Esophagus squamous epithelium (tissue), 5 donors: ENCODE measurements around the gene APBB3. TPM values are rescaled to one million over a fixed set of nuclear protein-coding genes. Genes with fewer than 3 reads are reported as not detected.
A peak's percentile ranks its signal among the peaks of the same experiment; 100 is the strongest.
"Not testable (repeated sequence)": the region's sequence is repeated elsewhere in the genome, so short reads cannot be mapped to it uniquely, and the experiment has no call there.

Experiments
- DNase-seq: peaks from one replicate; lab custom pipeline; 2025; lab: John Stamatoyannopoulos, UW
- H3K27ac ChIP-seq, 4 donors: fragments of 200-600 bp; sonication (generic); one replicate each; pipeline ENCODE4 v1.5.1; 2016 to 2019; ENCODE audit warnings: mild to moderate bottlenecking in 1 of 4
- H3K27me3 ChIP-seq, 4 donors: fragments of 200-600 bp; sonication (generic); 1 replicate in 3 of 4; 2 replicates in 1 of 4; pipeline versions ENCODE4 v1.5.1 to v1.6.0; 2017 to 2021; ENCODE audit warnings: antibody characterized with exemption in 1 of 4
- H3K36me3 ChIP-seq, 3 donors: fragments of 200-600 bp; sonication (generic); one replicate each; pipeline ENCODE4 v1.5.1; 2016 to 2019
- H3K4me1 ChIP-seq, 3 donors: fragments of 200-600 bp; sonication (generic); one replicate each; pipeline ENCODE4 v1.5.1; 2017 to 2019
- H3K4me3 ChIP-seq, 4 donors: fragments of 200-600 bp; sonication (generic); 1 replicate in 3 of 4; 2 replicates in 1 of 4; pipeline ENCODE4 v1.5.1; 2016 to 2019; ENCODE audit warnings: mild to moderate bottlenecking in 2 of 4, moderate library complexity in 1 of 4
- H3K9me3 ChIP-seq, 3 donors: fragments of 200-600 bp; sonication (generic); one replicate each; pipeline ENCODE4 v1.5.1; 2016 to 2019
- POLR2A ChIP-seq, 4 donors: fragments of 450-650 bp; IDR thresholded peaks; one replicate each; pipeline ENCODE4 v1.6.1; 2017; ENCODE audit warnings: antibody characterized with exemption in 4 of 4, mild to moderate bottlenecking in 4 of 4, moderate library complexity in 3 of 4
- WGBS, 2 donors: methylation state at CpG; one replicate each; pipeline ENCODE4 v1.1.5; 2018; 5-methylcytosine and 5-hydroxymethylcytosine counted together
- intact Hi-C: fragments of 100-400 bp; cut with DNase I; formaldehyde crosslinking; loops from one replicate; pipeline ENCODE4 v1.15.0; 2022
- total RNA-seq, 4 donors: library from RNA; depleted of rRNA; stranded (reverse); fragments of >200 nt; gene quantifications; one replicate each; pipeline ENCODE4 v1.1.0, GENCODE V29; 2016
- TF ChIP-seq, protein P1 (sequence below), 6 experiments: fragments of 450-650 bp in 4 of 6; fragments of 200-600 bp in 2 of 6; sonication (generic) in 2 of 6; IDR thresholded peaks; one replicate each; pipeline ENCODE4 v1.5.1; 2016 to 2019; ENCODE audit warnings: antibody characterized with exemption in 6 of 6, mild to moderate bottlenecking in 4 of 6, moderate library complexity in 4 of 6
- donor health status: DM: yes; HTN: yes; CAD: no.

The APBB3 gene
- total RNA-seq, 4 donors from 2014 or later, result 3.4 to 10.5 (median 6.5) TPM

DNA sequence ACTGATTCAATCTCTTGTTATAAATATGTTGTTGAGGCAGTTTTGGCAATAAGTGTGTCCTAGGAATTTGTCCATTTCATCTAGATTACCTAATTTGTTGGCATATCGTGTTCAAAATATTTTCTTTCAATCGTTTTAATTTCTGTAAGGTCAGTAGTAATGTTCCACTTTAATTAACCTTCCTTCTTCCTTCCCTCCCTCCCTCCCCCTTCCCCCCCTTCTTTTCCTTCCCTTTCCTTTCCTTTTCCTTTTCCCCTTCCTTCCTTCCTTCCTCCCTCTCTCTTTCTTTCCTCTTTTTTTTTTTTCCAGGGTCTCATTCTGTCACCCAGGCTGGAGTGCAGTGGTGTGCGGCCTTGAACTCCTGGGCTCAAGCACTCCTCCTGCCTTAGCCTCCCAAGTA, 41.5 kb upstream of the APBB3 start:
- H3K9me3 ChIP-seq, result no peaks in the 10 kb centered on the region
- no peaks in the 10 kb centered on the region for H3K27me3 ChIP-seq
- TF ChIP-seq POLR2A (IDR thresholded peaks at IDR 0.05), result no peak
- TF ChIP-seq, protein P1, sequence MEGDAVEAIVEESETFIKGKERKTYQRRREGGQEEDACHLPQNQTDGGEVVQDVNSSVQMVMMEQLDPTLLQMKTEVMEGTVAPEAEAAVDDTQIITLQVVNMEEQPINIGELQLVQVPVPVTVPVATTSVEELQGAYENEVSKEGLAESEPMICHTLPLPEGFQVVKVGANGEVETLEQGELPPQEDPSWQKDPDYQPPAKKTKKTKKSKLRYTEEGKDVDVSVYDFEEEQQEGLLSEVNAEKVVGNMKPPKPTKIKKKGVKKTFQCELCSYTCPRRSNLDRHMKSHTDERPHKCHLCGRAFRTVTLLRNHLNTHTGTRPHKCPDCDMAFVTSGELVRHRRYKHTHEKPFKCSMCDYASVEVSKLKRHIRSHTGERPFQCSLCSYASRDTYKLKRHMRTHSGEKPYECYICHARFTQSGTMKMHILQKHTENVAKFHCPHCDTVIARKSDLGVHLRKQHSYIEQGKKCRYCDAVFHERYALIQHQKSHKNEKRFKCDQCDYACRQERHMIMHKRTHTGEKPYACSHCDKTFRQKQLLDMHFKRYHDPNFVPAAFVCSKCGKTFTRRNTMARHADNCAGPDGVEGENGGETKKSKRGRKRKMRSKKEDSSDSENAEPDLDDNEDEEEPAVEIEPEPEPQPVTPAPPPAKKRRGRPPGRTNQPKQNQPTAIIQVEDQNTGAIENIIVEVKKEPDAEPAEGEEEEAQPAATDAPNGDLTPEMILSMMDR (IDR thresholded peaks at IDR 0.05), result no peak
- no peak for DNase-seq
- no peaks in the 10 kb centered on the region for H3K36me3 ChIP-seq
- H3K4me1 ChIP-seq, result peaks cover 0 to 17% (median 6%) of the 10 kb centered on the region in 3 donors
- 70 to 88% methylated on average over 3 of the region's 3 CpGs for WGBS, 2 donors
- H3K27ac ChIP-seq, result no peak overlapping the region
- intact Hi-C loops, result no loop called here
- no peak overlapping the region for H3K4me3 ChIP-seq

DNA sequence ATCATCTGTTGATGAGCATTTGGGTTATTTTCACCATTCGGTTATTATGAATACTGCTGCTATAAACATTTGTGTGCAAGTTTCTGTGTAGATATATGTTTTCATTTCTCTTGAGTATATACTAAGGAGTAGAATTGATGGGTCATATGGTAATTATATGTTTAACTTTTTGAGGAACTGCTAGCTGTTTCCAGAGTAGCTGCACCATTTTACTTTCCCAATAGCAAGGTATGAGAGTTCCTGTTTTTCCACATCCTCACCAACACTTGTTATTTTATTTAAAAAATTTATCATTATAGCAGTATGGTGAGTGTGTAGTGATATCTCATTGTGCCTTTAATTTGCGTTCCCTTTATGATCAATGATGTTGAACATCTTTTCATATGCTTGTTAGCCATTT, 39.3 kb upstream of the APBB3 start:
- DNase-seq, result no peak
- no peaks in the 10 kb centered on the region for H3K9me3 ChIP-seq
- H3K27me3 ChIP-seq, result no peaks in the 10 kb centered on the region
- intact Hi-C loops, result no loop called here
- peaks cover 0 to 3% (median 0%) of the 10 kb centered on the region in 3 donors for H3K4me1 ChIP-seq
- peak overlapping the region in 1 of 4 donors; percentile 7 for H3K27ac ChIP-seq
- 80 to 89% methylated on average over 2 of the region's 2 CpGs for WGBS, 2 donors
- TF ChIP-seq, protein P1 (IDR thresholded peaks at IDR 0.05), result no peak
- no peak for TF ChIP-seq POLR2A (IDR thresholded peaks at IDR 0.05)
- H3K4me3 ChIP-seq, result no peak overlapping the region
- H3K36me3 ChIP-seq, result no peaks in the 10 kb centered on the region

DNA sequence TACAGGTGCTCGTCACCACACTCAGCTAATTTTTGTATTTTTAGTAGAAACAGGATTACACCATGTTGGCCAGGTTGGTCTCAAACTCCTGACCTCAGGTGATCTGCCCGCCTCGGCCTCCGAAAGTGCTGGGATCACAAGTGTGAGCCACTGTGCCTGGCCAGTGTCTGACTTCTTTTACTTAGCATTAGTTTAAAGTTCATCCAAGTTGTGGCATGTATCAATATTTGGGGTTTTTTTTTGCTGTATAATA, 39.0 kb upstream of the APBB3 start:
- H3K36me3 ChIP-seq, H3K4me3 ChIP-seq, intact Hi-C loops, DNase-seq, H3K27me3 ChIP-seq, H3K4me1 ChIP-seq, H3K9me3 ChIP-seq: not testable (repeated sequence)
- H3K27ac ChIP-seq, result peak overlapping the region in 1 of 4 donors; percentile 7
- 89 to 93% methylated on average over 4 of the region's 4 CpGs for WGBS, 2 donors

DNA sequence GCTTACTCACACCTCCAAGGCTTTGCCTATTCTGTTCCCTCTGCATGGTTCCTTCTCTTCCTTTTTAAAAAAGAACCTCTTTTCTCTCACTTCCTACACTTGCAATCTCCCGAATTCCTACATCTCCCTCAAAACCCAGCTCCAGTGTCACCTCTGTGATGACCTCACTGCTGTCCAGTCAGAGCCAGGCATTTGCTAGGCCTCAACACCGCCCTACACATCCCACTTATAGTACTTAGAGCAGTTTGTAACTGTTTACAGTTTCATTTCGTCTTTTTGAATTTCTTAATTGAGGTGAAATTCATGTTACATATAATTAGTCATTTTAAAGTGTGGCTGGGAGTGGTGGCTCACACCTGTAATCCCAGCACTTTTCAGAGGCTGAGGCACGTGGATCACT, 37.7 kb upstream of the APBB3 start:
- Histone ChIP-seq H3K4me3 (no peak overlapping the region), H3K27me3 (no peaks in the 10 kb centered on the region), H3K27ac (peak overlapping the region; percentile 7 to 58 (median 35)), H3K36me3 (no peaks in the 10 kb centered on the region), H3K4me1 (no peaks in the 10 kb centered on the region), H3K9me3 (no peaks in the 10 kb centered on the region)
- intact Hi-C loops, result no loop called here
- no peak for DNase-seq
- 69 to 70% methylated on average over 4 of the region's 4 CpGs for whole genome bisulfite sequencing, 2 donors
- TF ChIP-seq POLR2A (IDR thresholded peaks at IDR 0.05), result no peak
- TF ChIP-seq, protein P1 (IDR thresholded peaks at IDR 0.05), result no peak

DNA sequence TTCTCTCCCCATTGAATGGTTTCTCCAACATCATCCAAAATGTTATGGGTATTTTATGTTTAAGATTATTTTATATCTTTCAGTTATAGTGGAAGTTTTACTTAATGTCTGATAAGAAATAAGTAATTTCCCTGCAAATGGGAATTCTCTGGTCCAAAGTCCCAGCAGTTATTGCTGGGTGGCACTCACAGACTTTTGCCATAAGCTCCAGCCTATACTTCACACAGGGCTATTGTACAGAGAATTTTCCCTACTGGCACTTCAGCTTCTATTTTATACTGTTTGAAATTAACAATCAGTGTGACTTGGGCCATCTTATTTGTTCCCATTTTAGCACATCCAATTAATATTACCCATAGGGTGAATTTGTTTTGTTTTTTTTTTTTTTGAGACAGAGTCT, 35.7 kb upstream of the APBB3 start:
- DNase-seq, result no peak
- Histone ChIP-seq H3K4me3 (no peak overlapping the region), H3K27me3 (no peaks in the 10 kb centered on the region), H3K27ac (no peak overlapping the region), H3K4me1 (peaks cover 0 to 14% (median 6%) of the 10 kb centered on the region in 3 donors), H3K36me3 (no peaks in the 10 kb centered on the region), H3K9me3 (no peaks in the 10 kb centered on the region)
- no peak for TF ChIP-seq POLR2A (IDR thresholded peaks at IDR 0.05)
- TF ChIP-seq, protein P1 (IDR thresholded peaks at IDR 0.05), result no peak
- intact Hi-C loops, result no loop called here

DNA sequence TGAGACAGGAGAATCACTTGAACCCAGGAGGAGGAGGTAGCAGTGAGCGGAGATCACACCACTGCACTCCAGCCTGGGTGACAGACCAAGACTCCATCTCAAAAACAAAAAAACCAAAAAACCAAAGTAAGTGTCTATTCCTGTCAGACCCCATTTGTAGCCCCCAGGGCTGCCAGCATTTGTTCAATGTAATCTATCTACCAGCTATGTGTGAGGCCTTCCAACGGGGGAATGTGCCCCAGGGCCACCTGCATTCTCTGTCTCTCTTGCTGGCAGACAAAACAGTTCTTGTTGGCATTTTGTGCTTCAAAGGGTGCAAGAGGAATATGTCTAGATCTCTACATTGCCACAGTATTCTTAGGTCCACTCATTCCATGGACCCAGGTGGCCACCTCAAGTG, 34.4 kb upstream of the APBB3 start:
- intact Hi-C loops, result no loop called here
- no peak overlapping the region for H3K4me3 ChIP-seq
- 60% methylated on average over 2 of the region's 2 CpGs for WGBS, 2 donors
- H3K36me3 ChIP-seq, result no peaks in the 10 kb centered on the region
- H3K27me3 ChIP-seq, result no peaks in the 10 kb centered on the region
- no peak overlapping the region for H3K27ac ChIP-seq
- no peak for DNase-seq
- peaks cover 0 to 14% (median 6%) of the 10 kb centered on the region in 3 donors for H3K4me1 ChIP-seq
- no peak for TF ChIP-seq POLR2A (IDR thresholded peaks at IDR 0.05)
- TF ChIP-seq, protein P1 (IDR thresholded peaks at IDR 0.05), result no peak
- H3K9me3 ChIP-seq, result no peaks in the 10 kb centered on the region
